OCI-LY1 (cell line): ENCODE results near the gene ADAMTS14.

Source experiments
- CTCF ChIP-seq: fragments of 200-600 bp; sonication (generic), shearing (Covaris generic); IDR thresholded peaks from 2 replicates; pipeline ENCODE4 v1.5.1; 2017; ENCODE audit warnings: mild to moderate bottlenecking, antibody characterized with exemption, low read length, moderate library complexity, mixed read lengths
- EZH2 ChIP-seq: fragments of 200-600 bp; sonication (generic), shearing (Covaris generic); IDR thresholded peaks from 2 replicates; pipeline ENCODE4 v1.8.0; 2017; ENCODE audit warnings: borderline replicate concordance, mixed run types, mild to moderate bottlenecking, antibody characterized with exemption, low read length, moderate library complexity, mixed read lengths

DNA sequence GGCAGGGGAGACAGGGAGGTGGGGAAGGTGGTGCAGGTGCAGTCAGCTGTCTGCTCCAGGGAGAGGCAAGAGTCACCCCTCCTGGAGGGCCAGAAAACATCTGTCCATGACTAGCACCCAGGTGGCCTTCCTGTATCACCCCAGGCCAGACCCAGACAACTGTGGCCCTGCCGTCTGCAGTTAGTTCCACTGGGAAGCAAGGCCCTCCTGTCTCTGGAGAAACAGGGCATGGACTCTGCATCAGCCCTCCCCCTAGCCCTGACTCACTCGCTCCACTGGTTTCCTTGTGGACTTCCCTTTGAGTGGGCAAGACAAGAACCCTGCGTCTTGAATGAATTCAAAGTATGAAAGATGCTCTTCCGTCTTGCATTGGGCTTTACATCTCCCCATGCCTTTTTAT, 100.3 kb downstream of the ADAMTS14 start:
- TF ChIP-seq CTCF (no peak), EZH2 (no peak)
